ENCODE measurements around the gene ZNF276.
"Not testable (repeated sequence)": the region's sequence is repeated elsewhere in the genome, so short reads cannot be mapped to it uniquely, and the experiment has no call there.

Gene ZNF276, protein sequence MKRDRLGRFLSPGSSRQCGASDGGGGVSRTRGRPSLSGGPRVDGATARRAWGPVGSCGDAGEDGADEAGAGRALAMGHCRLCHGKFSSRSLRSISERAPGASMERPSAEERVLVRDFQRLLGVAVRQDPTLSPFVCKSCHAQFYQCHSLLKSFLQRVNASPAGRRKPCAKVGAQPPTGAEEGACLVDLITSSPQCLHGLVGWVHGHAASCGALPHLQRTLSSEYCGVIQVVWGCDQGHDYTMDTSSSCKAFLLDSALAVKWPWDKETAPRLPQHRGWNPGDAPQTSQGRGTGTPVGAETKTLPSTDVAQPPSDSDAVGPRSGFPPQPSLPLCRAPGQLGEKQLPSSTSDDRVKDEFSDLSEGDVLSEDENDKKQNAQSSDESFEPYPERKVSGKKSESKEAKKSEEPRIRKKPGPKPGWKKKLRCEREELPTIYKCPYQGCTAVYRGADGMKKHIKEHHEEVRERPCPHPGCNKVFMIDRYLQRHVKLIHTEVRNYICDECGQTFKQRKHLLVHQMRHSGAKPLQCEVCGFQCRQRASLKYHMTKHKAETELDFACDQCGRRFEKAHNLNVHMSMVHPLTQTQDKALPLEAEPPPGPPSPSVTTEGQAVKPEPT

DNA sequence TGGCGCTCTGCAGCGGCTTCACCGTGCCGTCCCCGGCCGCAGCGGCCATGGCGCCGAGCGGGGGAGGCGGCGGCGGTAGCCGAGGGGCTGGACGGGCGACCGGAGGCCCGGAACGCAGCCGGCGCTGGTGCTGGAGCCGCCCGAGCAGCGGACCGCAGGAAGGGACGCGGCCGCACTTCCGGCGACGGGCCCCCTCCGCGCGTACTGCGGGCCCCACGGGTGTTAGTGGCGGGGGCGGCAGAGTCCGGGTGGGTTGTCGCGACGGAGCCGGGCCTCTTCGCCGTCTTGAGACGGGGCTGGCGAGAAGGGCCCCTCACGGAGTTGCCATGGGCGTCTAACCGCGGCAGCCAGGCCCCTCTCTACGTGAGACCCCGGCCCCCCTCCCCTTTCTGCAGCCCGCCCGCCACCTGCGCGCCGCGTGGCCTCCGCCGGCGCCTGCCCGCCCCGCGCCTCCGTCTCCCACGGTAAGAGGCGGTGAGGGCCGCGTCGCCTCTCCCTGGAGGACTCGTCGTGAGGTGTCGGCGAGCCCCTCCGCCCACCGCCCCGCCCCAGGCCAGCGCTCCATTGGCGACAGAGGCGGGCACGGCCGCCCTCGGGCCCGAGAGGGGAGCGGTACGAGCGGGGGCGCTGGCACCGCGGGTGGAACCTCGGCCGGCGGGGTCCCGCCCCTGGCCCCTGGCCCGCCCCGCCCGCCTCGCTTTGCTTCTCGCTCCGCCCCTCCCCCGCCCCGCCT is at the start of gene ZNF276, which contains the start of gene VPS9D1:
ZNF276 (plus strand) TSS at position 725 of the 733 bp plus-strand sequence. CDS start 104 bp downstream, outside the sequence.
VPS9D1 (minus strand) TSS at position 86 of the 733 bp plus-strand sequence; CDS start at position 49, 37 bp downstream.
- DNase-seq (ENCODE audit: insufficient read length, low spot score) (no peak), FAIRE-seq (no peak)
- TF ChIP-seq, protein P1, sequence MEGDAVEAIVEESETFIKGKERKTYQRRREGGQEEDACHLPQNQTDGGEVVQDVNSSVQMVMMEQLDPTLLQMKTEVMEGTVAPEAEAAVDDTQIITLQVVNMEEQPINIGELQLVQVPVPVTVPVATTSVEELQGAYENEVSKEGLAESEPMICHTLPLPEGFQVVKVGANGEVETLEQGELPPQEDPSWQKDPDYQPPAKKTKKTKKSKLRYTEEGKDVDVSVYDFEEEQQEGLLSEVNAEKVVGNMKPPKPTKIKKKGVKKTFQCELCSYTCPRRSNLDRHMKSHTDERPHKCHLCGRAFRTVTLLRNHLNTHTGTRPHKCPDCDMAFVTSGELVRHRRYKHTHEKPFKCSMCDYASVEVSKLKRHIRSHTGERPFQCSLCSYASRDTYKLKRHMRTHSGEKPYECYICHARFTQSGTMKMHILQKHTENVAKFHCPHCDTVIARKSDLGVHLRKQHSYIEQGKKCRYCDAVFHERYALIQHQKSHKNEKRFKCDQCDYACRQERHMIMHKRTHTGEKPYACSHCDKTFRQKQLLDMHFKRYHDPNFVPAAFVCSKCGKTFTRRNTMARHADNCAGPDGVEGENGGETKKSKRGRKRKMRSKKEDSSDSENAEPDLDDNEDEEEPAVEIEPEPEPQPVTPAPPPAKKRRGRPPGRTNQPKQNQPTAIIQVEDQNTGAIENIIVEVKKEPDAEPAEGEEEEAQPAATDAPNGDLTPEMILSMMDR (IDR thresholded peaks at IDR 0.05; ENCODE audit: insufficient read depth, missing control alignments): no peak

DNA sequence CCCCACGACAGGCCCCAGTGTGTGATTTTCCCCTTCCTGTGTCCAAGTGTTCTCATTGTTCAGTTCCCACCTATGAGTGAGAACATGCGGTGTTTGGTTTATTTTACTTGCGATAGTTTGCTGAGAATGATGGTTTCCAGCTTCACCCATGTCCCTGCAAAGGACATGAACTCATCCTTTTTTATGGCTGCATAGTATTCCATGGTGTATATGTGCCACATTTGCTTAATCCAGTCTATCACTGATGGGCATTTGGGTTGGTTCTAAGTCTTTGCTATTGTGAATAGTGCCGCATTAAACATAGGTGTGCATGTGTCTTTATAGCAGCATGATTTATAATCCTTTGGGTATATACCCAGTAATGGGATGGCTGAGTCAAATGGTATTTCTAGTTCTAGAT is 49.8 kb upstream of the ZNF276 start:
- FAIRE-seq; DNase-seq (ENCODE audit: insufficient read length, low spot score): not testable (repeated sequence)

DNA sequence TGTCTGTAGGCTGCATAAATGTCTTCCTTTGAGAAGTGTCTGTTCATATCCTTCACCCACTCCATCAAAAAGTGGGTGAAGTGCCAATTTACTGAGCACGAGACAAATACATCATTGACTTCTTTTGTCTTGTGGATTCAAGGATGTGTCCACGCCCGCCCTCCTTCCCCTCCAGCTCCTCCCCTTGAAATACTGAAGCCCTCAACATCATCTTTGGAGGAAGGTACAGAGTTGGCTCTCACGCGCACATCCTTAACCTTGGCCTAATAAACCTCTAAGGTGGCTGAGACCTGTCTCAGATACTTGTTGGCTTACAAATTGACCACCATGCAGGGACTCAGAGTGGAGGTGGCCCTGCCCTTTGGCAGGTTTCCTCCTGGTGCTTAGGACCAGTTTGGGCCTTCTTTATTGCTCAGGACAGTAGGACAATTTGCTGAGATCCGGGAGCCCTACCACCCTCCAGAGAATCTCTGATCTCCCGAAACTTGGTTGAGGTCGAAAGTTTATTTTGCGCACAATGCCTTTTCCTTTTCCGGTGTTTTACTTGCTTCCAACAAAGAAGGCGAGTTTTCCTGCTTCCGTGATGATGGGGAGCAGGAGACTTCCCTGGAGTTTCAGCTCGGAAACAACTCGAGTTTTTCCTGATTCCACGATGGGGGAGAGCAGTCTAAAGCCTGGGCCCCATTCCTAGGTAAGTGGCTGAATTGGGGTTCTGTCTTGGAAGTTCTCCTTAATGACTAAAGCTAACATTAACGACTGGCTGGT is 49.0 kb upstream of the ZNF276 start:
- DNase-seq (ENCODE audit: insufficient read length, low spot score) (no peak), FAIRE-seq (no peak)
- TF ChIP-seq, protein P1 (IDR thresholded peaks at IDR 0.05; ENCODE audit: insufficient read depth, missing control alignments): no peak

DNA sequence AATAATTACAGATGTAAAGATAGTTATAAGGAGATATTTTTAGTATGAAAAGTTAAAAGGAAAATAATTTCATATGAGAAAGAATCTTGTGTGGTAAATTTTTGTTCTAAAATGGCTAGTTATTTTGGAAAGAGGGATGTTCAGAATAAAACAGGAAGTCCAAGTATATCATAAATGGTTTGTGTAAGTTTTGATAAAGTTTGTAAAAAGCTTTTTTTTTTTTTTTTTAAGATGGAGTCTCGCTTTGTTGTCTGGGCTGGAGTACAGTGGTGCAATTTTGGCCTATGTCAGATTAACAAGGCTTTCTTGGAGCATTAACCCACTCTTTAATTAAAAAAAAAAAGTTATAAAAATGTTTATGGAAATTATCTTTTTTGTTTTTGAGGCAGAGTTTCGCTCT is 43.1 kb upstream of the ZNF276 start:
- DNase-seq (ENCODE audit: insufficient read length, low spot score) (no peak), FAIRE-seq (no peak)
- TF ChIP-seq, protein P1 (IDR thresholded peaks at IDR 0.05; ENCODE audit: insufficient read depth, missing control alignments): no peak

DNA sequence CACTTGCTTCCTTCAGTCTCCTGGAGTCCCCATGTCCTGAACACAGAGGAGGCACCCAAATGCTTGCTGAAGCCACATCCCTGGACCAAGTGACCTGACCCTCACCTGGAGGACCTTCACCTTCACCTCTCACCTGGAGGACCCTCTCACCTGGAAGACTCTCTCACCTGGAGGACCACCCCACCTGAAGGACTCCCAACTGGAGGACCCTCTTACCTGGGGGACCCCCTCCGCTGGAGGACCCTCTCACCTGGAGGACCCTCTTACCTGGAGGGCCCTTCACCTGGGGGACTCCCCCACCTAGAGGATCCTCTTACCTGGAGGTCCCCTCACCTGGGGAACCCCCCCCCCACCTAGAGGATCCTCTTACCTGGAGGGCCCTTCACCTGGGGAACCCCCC is 35.4 kb upstream of the ZNF276 start:
- FAIRE-seq (no peak), DNase-seq (ENCODE audit: insufficient read length, low spot score) (no peak)
- TF ChIP-seq, protein P1 (IDR thresholded peaks at IDR 0.05; ENCODE audit: insufficient read depth, missing control alignments): no peak

DNA sequence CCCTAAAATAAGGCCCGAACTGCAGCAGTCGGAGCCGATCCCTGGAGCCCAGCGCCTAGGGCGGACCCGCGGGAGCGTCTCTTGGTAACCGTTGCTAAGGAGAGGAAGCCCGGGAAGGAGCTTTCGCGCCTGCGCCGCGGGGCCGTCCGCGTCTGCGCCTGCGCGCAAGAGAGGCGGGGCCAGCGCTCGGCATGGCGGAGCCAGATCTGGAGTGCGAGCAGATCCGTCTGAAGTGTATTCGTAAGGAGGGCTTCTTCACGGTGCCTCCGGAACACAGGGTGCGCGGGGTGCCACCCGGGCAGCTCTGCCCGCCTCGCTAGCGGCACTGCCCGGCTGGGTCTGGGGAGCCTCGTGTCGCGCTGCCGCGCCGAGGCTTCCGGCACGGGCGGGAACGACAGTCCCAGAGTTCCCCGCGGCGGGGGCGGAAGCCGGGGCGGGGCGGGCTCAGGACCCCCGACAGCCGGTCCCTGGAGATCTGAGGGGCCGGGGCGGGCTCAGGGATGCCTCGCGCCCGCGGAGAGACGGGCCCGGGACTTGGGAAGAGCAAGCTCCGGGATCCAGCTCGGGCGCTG is 34.7 kb upstream of the ZNF276 start, which contains the start of gene CDK10:
CDK10 (plus strand) TSS at position 170 of the 572 bp plus-strand sequence; CDS start at position 192, 22 bp downstream.
- FAIRE-seq (no peak), DNase-seq (ENCODE audit: insufficient read length, low spot score) (peak; percentile 72)
- TF ChIP-seq, protein P1 (IDR thresholded peaks at IDR 0.05; ENCODE audit: insufficient read depth, missing control alignments): no peak
